HK-2 (cell line): ENCODE data around the gene PPP1CC.
"Not testable (repeated sequence)": the region's sequence is repeated elsewhere in the genome, so short reads cannot be mapped to it uniquely, and the experiment has no call there.

ENCODE experiments used
- DNase-seq: peaks from one replicate; pipeline ENCODE4 v3.0.0-alpha.2; 2018; ENCODE audit not compliant: unreplicated experiment

The PPP1CC gene

DNA sequence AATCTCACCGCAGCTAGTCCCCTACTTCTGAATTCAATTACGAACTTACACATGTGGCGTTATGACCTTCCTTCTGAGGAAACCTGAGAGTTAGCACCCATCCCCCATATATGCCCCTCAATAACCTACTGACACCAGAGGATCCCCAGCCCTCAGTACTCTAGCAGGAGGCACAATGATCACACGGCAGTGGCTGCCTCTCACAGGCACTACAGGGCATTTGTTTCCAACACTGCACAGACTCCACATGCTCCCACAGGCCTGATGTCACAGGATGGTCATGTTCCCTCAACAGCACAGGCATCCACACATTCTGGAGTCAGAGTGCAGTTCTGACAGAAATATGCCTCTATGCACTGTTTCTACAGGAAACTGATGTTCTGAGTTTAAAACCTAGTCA is 17.4 kb downstream of the PPP1CC start:
- DNase-seq: no peak

DNA sequence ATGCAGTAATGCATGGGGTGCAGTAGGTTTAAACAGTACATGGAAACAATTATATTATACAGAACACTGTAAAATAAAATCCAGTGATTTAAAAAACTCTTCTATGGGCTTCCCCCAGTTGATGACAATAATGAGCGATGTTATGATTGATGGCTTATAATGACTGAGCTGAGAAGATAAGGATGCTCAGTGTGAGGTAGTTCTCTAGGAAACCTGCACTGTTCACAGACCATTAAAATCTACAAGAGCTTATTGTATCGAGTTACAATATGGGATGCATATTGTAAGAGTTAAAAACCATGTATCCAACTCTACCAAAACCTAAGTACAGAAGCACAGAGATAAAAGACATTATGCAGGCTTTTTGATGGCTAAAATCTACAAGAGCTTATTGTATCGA is 19.8 kb downstream of the PPP1CC start:
- DNase-seq: not testable (repeated sequence)

DNA sequence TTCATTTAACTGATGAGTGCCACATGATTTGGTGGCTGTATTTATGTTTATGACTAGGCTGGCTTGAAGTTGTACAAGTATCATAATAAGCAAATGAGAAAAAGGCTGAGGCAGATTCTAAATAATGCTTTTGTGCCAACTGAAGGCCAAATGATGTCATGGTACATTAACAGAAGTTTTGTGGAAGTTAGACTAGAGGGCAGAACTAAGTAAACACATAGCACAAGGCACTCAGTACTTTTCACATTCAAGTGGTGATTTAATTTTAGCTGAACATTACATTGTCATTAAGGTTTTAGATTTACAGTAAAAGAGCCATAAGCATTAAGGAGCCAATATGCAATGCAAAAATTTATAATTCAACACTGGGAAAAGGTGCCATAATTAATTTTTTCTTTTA is 21.1 kb downstream of the PPP1CC start:
- no peak for DNase-seq

DNA sequence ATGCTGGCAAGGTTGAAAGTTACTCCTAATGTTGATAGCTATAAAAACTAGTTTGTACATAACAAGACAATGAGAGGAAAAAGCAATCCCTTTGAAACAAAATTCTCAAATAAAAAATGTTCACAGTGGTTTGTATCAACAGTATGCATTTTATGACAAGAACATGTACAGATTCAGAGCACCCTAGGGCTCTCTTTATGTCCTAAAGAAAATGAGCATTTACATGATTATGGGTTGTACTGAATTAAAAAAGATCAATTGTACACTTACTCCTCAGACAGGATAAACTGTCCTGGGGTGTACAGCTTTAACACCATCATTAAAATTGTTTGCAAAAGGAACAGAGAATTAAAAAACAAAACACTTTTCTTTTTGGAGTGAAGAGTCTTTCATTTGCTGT is 22.2 kb downstream of the PPP1CC start:
- no peak for DNase-seq

DNA sequence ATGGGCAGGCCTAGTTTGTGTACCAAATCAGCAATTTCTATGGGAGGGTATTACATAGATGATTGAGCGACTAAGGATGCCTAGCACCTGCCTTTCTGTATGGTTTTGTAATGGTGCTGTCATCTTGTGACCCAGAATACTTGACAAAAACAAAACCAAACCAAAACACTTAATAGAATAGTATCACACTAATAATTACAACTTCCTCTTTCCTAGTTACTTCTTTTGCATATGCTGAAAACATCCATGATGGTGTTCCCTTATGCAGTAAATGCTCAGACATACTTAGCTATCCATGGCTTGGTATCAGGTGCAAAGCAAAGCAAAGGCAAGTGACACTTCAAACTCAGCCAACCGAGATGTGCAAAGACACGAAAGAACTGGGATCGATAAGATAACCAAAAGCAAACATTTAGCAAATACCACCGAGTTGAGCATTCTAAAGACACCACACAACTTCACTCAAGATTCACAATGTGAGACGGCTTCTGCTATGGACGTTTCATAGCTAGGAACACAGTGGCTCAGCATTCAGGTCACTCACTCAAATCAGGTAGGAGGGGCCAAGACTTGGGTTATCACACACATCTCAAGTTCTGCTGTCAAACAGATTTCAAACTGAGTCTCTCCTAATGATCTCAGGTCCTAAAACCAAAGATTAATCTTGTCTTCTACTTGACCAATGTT is 24.3 kb downstream of the PPP1CC start:
- DNase-seq: no peak

DNA sequence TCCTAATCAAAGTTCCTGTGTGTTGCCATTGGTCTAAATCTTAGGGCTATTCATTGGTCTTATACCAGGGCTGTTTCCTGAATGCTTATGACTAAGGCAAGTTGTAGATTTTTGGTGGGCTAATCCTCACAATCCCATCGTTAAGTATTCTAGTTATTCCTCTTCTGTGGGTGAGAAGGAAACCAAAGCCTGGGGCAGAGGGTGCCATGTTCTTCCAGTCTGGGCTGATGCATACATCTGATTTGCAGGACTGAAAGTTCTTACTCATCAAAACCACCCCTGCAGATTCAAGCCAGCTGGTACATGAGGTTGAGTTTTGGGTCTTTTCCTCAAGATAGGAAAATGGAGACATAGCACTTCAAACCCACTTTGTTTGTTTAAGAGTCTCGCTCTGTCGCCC is 25.7 kb downstream of the PPP1CC start:
- DNase-seq: no peak

DNA sequence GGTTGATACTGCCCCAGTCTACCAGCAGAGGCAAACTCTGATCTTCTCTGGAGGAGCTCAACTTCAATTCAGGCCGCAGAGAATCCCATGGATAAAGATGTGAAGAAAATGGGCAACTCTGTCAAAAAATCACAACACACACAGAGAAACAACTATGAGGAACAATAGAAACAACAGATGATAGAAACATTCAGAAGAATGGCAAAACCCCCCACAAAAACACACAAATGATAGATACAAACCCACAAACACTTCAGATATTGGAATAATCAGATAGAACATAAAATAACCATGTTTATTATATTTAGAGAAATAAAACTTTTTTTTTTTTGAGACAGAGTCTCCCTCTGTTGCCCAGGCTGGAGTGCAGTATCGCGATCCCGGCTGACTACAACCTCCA is 33.8 kb downstream of the PPP1CC start:
- no peak for DNase-seq

DNA sequence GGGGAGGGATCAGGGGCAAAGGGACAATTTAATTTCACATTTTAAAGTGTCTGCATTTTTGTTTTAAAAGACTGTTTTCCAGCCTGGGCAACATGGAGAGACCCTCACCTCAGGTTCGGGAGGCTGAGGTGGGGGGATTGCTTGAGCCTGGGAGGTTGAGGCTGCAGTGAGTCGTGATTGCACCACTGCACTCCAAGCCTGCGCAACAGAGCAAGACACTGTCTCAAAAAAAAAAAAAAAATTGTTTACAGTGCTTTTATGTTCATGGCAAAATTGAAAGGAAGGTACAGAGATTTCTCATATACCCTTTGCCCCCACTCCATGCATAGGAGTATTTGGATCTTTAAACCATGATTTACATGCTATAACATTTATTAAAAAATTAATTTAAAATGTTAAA is 37.4 kb downstream of the PPP1CC start:
- DNase-seq: no peak

DNA sequence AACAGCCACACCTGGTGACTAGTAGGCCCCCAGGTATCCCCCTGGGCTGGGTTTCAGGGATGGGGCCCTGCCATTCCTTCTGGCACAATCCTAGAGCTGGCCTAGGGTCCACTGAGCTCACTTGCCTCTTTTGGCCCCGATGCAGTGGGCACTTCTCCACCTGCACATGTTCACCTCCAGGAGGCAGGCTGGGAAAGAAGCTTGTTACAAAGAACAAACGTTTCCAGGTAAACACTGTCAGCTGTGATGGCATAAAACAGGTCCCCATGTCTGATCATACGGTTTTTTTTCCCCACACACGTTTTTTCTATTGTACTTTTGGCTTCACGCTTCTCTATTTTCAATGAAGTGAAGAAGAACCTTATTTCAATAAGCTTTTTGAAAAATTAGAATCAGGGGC is 37.9 kb downstream of the PPP1CC start:
- DNase-seq: no peak

DNA sequence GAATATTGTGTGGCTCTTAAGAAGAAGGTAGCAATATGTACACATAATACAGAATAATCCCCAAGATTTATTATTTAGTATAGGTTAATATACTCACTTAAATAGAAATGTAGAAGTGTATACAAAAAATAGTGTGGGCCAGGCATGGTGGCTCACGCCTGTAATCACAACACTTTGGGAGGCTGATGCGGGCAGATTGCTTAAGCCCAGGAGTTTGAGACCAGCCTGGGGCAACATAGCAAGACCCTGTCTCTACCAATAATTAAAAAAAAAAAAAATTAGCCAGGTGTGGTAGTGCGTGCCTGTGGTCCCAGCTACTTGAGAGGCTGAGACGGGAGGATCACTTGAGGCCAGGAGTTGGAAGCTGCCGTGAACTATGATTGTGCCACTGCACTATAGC is 38.5 kb downstream of the PPP1CC start:
- no peak for DNase-seq

DNA sequence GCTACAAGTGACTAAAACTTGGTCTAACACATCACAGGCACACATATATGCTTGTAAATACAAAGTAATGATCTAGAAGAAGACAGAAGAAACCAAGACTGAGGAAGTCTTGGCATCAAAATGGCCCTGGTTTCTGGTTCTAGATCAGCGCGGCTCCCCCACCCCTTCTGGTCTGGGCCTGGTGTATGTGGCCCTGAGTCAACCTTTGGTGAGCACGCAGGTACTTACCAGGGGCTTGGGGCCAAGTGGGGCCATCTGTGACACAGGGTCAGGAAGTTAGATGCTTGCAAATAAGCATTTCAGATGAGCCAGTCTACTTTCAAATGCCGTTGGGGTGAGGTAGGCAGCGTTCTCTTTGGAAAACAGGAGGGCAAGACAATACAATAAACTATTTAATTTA is 40.6 kb downstream of the PPP1CC start:
- DNase-seq: no peak

DNA sequence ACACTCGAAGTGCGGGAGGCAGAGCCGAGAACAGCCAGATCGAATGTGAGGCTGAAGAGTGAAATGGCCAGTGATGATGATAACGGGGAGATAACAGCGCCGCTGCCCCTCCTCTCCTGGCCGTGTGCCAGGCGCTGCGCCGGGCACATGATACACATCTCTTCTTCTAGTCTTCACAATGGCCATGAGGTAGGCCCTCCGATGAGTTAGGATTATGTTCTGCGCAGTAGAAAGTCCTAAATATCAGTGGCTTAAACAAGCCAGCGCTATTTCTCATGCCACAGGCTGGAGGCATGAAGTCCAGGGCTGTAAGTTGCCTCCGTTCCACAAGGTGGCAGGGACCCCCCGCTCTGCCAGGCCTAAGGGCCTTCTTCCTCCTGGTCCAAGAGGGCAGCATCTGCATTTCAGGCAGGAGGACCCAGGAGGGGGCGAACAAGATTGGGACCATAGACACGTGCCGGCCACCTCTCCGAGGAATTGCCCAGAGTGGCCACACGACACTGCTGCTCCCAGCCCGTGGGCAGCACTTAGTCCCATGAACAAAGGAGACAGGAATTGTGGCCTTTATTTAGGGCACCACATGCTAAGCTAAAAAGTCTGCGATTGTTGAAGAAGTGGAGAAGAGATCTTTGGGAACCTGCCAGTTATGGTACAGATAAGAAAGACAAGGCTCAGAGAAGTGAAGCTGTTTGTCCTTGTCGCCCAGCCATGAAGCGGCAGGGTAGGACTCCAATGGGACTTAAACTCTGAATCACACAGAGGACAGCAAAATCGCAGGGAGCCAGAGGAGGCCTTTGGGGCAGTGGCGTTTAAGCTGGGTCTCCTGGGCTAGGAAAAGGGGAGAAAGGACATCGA is 42.9 kb downstream of the PPP1CC start:
- no peak for DNase-seq

DNA sequence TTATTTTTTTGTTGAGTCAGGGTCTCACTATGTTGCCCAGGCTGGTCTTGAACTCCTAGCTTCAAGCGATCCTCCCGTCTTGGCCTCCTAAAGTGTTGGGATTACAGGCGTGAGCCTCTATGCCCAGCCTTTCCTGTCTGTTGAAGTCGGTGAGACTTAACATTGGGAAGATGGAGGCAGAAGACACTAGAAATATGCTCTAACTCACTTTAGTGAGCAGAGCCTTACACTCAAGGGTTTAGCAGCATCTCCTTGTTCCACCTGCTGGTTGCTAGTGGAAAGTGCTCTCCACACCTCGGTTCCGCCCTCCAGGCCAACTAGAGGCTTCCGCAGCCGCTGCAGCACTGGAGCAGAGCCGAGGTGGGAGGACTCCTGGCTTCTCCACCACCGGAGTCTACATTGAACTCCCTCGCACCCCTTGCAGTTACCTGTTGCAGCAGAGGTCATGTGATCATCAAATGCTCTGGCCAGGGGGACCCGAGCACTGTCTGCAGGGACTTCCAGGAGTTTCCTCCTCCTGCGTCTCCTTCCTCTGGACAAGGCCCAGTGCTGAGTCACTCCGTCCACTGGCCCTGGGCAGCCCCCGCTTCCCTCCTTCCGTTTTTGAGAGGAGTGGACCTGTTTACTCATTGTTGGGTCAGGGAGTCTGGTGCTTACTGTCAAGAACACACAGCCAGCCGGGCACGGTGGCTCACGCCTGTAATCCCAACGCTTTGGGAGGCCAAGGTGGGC is 44.4 kb downstream of the PPP1CC start:
- DNase-seq: peak; percentile 50

DNA sequence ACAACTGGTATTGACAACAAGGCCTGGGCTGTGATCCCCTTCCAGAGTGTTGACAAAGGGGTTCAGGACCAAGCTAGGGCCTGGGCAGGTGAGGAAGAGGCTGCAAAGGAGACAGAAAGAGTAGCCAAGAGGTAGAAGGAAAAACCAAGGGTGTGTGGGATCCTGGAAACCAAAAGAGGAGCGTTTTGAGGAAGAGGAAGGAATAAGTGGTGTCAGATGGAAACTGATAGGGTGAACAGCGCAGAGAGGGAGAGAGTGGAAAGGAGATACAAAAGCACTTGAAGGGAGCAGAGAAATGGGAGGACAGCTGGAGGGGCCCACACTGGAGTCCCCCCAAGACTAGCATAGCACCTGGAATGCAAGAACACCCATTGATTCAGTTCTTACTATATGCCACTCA is 45.5 kb downstream of the PPP1CC start:
- DNase-seq: no peak

DNA sequence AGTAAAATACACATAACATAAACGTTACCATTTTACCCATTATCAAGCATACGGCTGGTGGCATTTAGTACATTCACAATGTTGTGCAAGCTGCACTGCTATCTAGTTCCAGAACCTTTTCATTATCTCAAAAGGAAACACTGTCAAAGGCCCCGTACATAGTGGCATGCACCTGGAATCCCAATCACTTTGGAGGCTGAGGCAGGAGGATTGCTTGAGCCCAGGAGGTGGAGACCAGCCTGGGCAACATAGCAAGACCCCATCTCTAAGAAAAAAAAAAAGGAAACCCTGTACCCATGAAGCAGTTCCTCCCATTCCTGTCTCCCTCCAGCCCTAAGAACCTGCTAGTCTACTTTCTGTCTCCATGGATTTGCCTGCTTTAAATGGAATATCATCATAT is 46.4 kb downstream of the PPP1CC start:
- DNase-seq: no peak

DNA sequence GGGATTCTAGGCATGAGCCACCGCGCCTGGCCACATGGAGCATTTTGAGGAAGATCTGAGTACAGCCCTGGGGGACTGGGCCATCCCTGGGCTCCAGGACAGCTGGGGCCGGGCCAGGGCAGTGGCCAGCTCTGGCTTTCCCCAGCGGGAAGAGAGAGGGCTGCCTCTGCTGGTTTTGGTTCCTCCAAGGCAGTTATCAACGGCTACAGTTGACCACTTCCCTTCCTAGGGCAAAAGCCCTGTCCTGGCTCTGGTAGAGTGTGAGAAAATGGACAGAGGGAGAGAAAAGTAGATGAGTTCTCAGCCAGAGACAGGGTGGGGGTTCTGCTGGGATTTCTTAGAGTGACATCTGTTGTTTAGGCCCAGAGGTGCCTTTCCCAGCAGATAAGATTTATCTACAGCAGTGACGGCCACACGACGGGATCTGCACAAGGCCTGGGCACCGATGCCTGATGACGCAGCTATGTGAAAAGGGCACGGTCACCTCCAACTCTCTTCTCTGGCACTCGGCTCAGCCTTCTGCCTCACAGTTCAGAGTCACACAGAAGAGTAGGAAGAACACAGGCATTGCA is 48.3 kb downstream of the PPP1CC start:
- no peak for DNase-seq

DNA sequence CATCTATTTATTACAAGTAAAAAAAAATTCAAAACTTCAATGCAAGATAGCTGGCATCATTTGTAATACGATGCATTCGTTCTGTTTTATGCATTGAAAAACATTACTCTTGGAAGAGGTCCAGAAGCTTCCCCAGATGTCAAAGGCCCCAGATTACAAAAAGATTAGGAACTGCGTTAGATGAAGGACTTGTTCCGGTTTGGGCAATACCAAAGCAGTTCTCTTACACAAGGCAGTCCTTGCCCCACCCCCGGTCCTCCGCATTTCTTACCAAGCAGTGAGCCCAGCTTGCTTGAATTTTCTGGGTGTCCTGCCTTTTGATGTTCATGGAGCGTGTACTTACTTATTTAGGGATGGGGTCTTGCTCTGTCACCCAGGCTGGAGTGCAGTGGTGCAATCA is 49.0 kb downstream of the PPP1CC start:
- no peak for DNase-seq

DNA sequence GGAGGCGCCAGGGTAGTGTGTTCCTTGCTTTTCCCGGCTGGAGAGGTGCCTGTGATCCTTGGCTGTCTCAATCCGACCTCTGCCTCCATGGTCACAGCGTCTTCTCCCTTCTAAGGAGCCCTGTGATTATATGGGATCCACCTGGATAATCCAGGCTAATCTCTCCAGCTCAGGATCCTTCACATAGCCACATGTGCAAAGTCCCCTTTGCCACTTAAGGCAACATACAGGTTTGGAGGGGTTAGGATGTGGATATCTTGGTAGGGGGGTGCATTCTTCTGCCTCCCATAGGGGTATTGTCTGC is 52.6 kb downstream of the PPP1CC start:
- no peak for DNase-seq

DNA sequence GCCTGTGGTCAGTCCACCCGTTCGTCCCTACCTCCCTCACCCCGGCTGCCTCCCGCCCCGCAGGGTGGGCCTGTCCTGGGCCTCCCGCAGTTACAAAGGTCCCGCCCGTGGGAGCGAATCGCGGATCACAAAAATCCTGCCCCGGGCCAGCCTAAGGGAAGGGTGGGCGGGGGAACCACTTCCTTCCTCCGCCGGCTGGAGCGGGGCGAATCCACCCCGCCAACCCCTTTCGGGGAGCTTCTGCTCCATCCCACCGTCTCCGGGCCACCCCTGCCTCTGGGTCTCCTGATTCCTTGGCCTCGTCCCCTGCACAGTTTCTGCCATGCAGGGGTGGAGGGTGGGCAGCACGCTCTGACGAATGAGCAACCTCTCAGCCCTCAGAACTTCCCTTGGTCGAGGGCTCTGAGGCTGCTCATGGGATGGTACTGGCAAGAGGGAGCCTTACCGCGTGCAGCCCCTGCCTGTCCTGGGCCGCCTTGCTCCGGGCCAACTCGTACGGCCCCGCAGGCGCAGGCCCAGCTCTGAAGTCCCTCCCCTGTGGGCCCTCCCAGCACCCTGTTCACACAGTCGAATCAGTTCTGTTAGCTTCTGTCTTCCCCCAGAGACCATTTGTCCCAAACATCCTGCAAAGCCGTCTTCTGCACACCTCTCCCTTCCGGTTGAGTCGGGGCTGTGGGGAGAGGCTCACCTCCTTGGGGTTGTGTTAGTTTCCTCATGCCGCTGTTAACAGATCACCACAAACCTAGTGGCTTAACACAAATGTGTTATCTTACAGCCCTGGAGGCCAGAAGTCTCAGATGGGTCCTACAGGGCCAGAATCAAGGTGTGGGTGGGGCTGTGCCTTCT is 53.2 kb downstream of the PPP1CC start:
- DNase-seq: no peak

DNA sequence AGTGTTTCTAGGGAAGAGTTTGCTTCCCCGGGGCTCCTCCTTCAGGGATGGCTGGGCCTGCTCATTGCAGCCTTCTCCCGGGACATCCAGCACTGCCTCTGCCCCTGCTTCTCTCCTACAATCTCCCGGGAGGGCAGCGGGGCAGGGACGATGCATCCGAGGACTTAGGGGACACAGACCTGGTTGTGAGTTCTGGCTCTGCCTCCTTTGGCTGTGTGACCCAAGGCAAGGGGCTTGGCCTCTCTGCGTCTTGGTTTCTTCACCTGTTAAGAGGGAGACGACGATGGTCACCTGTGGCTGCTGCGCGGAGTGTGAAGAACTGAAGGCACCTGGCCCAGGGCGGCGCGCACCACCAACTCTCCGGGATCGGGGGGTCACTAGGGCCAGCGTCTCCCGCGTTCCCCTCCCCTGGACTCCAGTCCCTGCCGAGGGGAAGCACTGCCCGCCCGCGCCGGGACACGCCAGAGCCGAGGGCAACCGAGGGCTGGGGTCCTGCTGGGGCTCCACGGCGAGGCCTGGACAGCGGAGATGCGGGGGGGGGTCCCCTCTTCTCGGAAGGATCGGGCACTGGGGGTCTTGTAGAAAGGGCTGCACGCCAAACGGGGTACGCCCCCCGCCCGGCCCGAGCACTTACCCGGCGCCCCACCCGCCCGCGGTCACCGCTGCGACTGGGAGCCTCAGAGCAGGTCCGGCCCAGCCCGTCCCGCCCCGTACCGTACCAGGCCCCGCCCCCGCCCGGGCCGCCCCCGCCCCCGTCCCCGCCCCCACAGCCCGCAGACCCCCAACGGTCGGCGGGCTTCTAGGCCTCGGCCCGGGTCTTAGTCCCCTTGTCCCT is 54.0 kb downstream of the PPP1CC start, which contains the start of gene HVCN1:
TSS of gene HVCN1 (minus strand) at position 670 of the 835 bp plus-strand sequence. CDS start 5,870 bp downstream, outside the sequence.
- DNase-seq: no peak
